HepG2 (cell line): ENCODE data around the gene VAPA. TPM values are rescaled to one million over a fixed set of nuclear protein-coding genes. Genes with fewer than 3 reads are reported as not detected.

Experiments used
- ETV5 ChIP-seq: IDR thresholded peaks from 2 replicates; pipeline ENCODE4 v1.6.1; 2018; ENCODE audit warnings: missing biosample characterization, missing genetic modification reagents, inconsistent platforms, borderline replicate concordance
- JUN ChIP-seq: sonication (generic); formaldehyde crosslinking; IDR thresholded peaks from 2 replicates; pipeline ENCODE4 v1.4.0; 2020; ENCODE audit warnings: mild to moderate bottlenecking, missing genetic modification reagents
- KDM6A ChIP-seq: IDR thresholded peaks from 2 replicates; pipeline ENCODE4 v1.6.1; 2016; ENCODE audit warnings: low read depth
- NKX3-1 ChIP-seq: sonication (generic); formaldehyde crosslinking; IDR thresholded peaks from 2 replicates; pipeline ENCODE4 v1.5.0; 2020; ENCODE audit warnings: missing genetic modification reagents
- RFXAP ChIP-seq: sonication (generic); formaldehyde crosslinking; IDR thresholded peaks from 2 replicates; pipeline ENCODE4 v1.4.0; 2020; ENCODE audit warnings: missing genetic modification reagents, borderline replicate concordance
- RORA ChIP-seq: sonication (generic); formaldehyde crosslinking; IDR thresholded peaks from 2 replicates; pipeline ENCODE4 v1.5.0; 2020; ENCODE audit warnings: mild to moderate bottlenecking, missing genetic modification reagents, moderate library complexity
- TCF12 ChIP-seq, 2 experiments: fragments of 450-650 bp in 1 of 2; sonication (generic) in 1 of 2; formaldehyde crosslinking in 1 of 2; IDR thresholded peaks; 2 replicates each; pipeline versions ENCODE4 v1.6.1 to v1.8.0; 2017 to 2022; ENCODE audit warnings: antibody characterized with exemption in 1 of 2, mild to moderate bottlenecking in 1 of 2, missing genetic modification reagents in 1 of 2, moderate library complexity in 1 of 2
- TGIF2 ChIP-seq: IDR thresholded peaks from 2 replicates; pipeline ENCODE4 v1.6.1; 2016; ENCODE audit warnings: control low read depth, missing compliant biosample characterization
- THAP11 ChIP-seq: IDR thresholded peaks from 2 replicates; pipeline ENCODE4 v1.6.1; 2016; ENCODE audit warnings: missing biosample characterization, missing genetic modification reagents
- ZNF883 ChIP-seq: sonication (generic); formaldehyde crosslinking; IDR thresholded peaks from 2 replicates; pipeline ENCODE4 v1.5.1; 2020; ENCODE audit warnings: mild to moderate bottlenecking, missing genetic modification reagents; ENCODE audit errors: not compliant biosample characterization
- polyA plus RNA-seq, 8 experiments: library from polyadenylated mRNA; depleted of rRNA in 3 of 8; stranded (reverse) in 7 of 8; unstranded in 1 of 8; fragments of >200 nt; fragmentation: Illumina TruSeq in 4 of 8; extraction: Trizol in 4 of 8; gene quantifications; 2 replicates each; pipeline versions ENCODE4 v1.2.1 to v1.2.3, GENCODE V29; 2011 to 2016; ENCODE audit warnings: low read depth in 4 of 8, missing spikeins in 1 of 8, mixed read lengths in 1 of 8; ENCODE audit not compliant: insufficient read depth in 1 of 8
- total RNA-seq, 5 experiments: library from RNA; depleted of rRNA; stranded (reverse); fragments of >200 nt; fragmentation: Illumina TruSeq; extraction: Trizol; gene quantifications; 2 replicates each; pipeline ENCODE4 v1.2.3, GENCODE V29; 2016; ENCODE audit warnings: low read depth in 1 of 5
- TF ChIP-seq, protein P1 (sequence below), 2 experiments: sonication (generic) in 1 of 2; formaldehyde crosslinking in 1 of 2; IDR thresholded peaks; 2 replicates each; pipeline versions ENCODE4 v1.4.0 to v1.6.1; 2016 to 2020; ENCODE audit warnings: borderline replicate concordance in 1 of 2, low read depth in 1 of 2, mild to moderate bottlenecking in 1 of 2, missing genetic modification reagents in 1 of 2
- TF ChIP-seq, protein P2 (sequence below): sonication (generic); formaldehyde crosslinking; IDR thresholded peaks from 2 replicates; pipeline ENCODE4 v1.5.0; 2020; ENCODE audit warnings: missing genetic modification reagents
- TF ChIP-seq, protein P3 (sequence below): sonication (generic); formaldehyde crosslinking; IDR thresholded peaks from 2 replicates; pipeline ENCODE4 v1.5.0; 2020; ENCODE audit warnings: mild to moderate bottlenecking, missing genetic modification reagents, borderline replicate concordance
- TF ChIP-seq, protein P4 (sequence below): sonication (generic); formaldehyde crosslinking; IDR thresholded peaks from 2 replicates; pipeline ENCODE4 v1.5.1; 2020; ENCODE audit warnings: mild to moderate bottlenecking, missing genetic modification reagents, borderline replicate concordance

The VAPA gene
- total and polyA plus RNA-seq, 2 of the 13 experiments (the other 11 are each of a cell fraction or from before 2014, with no cell fraction given) = 167 to 294 TPM

DNA sequence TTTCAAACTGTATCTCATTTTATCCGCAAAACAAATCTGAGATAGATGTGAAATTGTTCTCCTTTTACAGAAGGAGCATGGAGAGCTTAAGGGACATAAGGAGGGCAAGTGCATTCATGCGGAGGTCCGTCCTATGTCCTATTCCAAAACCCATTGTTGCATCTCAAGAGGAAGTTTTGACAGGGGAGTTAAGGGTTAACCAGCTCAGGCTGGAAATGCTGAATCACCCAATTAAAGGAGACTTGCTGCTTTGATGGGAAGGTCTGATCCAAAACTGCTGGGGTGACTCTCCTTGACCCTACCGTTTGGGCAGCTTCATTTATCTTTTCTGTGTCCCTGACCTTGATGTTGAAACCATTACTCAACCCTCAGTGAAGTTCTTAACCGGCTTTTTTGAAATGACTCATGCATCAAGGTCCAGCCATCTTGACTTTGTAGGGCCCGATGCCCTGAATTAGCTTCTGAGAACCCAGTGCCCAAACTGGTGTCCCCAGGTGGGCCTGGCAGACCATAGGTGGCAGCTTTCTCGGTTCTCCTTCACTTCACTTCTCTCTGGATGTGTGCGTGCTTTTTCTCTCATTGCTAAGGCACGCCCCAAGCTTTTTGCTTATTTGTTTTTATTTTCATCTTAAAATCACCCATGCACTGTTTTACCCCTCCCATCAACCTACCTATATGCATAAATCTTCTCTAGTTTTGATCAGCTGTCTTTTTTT is 43.9 kb upstream of the VAPA start (continued):
- TF ChIP-seq RFXAP (no peak), NKX3-1 (no peak), JUN (CRISPR knock-in tag) (peak; percentile 87), KDM6A (CRISPR knock-in tag) (peak; percentile 26; the same call in 1 of the 2 replicates), TCF12 (IDR thresholded peaks at IDR 0.05) (no peak), TCF12 (CRISPR knock-in tag; IDR thresholded peaks at IDR 0.05) (0 out of 2 replicates have a peak, but pooled peaks have one; percentile 54), RORA (0 out of 2 replicates have a peak, but pooled peaks have one; percentile 64), ETV5 (peak; percentile 46; the same call in 1 of the 2 replicates), TGIF2 (CRISPR knock-in tag) (peak; percentile 51; the same call in 1 of the 2 replicates), ZNF883 (CRISPR knock-in tag) (no peak), THAP11 (CRISPR knock-in tag) (peak; percentile 79)
- TF ChIP-seq, protein P1, sequence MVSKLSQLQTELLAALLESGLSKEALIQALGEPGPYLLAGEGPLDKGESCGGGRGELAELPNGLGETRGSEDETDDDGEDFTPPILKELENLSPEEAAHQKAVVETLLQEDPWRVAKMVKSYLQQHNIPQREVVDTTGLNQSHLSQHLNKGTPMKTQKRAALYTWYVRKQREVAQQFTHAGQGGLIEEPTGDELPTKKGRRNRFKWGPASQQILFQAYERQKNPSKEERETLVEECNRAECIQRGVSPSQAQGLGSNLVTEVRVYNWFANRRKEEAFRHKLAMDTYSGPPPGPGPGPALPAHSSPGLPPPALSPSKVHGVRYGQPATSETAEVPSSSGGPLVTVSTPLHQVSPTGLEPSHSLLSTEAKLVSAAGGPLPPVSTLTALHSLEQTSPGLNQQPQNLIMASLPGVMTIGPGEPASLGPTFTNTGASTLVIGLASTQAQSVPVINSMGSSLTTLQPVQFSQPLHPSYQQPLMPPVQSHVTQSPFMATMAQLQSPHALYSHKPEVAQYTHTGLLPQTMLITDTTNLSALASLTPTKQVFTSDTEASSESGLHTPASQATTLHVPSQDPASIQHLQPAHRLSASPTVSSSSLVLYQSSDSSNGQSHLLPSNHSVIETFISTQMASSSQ (IDR thresholded peaks at IDR 0.05; ENCODE audit: low read depth) = no peak
- TF ChIP-seq, protein P1 (CRISPR knock-in tag; IDR thresholded peaks at IDR 0.05; ENCODE audit: borderline replicate concordance) = peak; percentile 81; the same call in 1 of the 2 replicates
- TF ChIP-seq, protein P2, sequence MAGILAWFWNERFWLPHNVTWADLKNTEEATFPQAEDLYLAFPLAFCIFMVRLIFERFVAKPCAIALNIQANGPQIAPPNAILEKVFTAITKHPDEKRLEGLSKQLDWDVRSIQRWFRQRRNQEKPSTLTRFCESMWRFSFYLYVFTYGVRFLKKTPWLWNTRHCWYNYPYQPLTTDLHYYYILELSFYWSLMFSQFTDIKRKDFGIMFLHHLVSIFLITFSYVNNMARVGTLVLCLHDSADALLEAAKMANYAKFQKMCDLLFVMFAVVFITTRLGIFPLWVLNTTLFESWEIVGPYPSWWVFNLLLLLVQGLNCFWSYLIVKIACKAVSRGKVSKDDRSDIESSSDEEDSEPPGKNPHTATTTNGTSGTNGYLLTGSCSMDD = no peak
- TF ChIP-seq, protein P3, sequence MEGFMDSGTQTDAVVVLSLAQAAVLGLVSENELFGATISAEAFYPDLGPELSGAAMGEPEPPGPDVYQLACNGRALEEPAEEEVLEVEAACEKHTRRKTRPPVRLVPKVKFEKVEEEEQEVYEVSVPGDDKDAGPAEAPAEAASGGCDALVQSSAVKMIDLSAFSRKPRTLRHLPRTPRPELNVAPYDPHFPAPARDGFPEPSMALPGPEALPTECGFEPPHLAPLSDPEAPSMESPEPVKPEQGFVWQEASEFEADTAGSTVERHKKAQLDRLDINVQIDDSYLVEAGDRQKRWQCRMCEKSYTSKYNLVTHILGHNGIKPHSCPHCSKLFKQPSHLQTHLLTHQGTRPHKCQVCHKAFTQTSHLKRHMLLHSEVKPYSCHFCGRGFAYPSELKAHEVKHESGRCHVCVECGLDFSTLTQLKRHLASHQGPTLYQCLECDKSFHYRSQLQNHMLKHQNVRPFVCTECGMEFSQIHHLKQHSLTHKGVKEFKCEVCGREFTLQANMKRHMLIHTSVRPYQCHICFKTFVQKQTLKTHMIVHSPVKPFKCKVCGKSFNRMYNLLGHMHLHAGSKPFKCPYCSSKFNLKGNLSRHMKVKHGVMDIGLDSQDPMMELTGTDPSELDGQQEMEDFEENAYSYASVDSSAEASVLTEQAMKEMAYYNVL (CRISPR knock-in tag) = 0 out of 2 replicates have a peak, but pooled peaks have one; percentile 31
- TF ChIP-seq, protein P4, sequence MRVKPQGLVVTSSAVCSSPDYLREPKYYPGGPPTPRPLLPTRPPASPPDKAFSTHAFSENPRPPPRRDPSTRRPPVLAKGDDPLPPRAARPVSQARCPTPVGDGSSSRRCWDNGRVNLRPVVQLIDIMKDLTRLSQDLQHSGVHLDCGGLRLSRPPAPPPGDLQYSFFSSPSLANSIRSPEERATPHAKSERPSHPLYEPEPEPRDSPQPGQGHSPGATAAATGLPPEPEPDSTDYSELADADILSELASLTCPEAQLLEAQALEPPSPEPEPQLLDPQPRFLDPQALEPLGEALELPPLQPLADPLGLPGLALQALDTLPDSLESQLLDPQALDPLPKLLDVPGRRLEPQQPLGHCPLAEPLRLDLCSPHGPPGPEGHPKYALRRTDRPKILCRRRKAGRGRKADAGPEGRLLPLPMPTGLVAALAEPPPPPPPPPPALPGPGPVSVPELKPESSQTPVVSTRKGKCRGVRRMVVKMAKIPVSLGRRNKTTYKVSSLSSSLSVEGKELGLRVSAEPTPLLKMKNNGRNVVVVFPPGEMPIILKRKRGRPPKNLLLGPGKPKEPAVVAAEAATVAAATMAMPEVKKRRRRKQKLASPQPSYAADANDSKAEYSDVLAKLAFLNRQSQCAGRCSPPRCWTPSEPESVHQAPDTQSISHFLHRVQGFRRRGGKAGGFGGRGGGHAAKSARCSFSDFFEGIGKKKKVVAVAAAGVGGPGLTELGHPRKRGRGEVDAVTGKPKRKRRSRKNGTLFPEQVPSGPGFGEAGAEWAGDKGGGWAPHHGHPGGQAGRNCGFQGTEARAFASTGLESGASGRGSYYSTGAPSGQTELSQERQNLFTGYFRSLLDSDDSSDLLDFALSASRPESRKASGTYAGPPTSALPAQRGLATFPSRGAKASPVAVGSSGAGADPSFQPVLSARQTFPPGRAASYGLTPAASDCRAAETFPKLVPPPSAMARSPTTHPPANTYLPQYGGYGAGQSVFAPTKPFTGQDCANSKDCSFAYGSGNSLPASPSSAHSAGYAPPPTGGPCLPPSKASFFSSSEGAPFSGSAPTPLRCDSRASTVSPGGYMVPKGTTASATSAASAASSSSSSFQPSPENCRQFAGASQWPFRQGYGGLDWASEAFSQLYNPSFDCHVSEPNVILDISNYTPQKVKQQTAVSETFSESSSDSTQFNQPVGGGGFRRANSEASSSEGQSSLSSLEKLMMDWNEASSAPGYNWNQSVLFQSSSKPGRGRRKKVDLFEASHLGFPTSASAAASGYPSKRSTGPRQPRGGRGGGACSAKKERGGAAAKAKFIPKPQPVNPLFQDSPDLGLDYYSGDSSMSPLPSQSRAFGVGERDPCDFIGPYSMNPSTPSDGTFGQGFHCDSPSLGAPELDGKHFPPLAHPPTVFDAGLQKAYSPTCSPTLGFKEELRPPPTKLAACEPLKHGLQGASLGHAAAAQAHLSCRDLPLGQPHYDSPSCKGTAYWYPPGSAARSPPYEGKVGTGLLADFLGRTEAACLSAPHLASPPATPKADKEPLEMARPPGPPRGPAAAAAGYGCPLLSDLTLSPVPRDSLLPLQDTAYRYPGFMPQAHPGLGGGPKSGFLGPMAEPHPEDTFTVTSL (CRISPR knock-in tag) = peak; percentile 45; the same call in 1 of the 2 replicates
